Stimulated activated naive CD8-positive, alpha-beta T cell treated with anti-CD3 and anti-CD28 coated beads, Interleukin-15, amount 100 ng/mL, for 72 hours (primary cell): ENCODE data around the gene CDH26.
"Not testable (repeated sequence)": the region's sequence is repeated elsewhere in the genome, so short reads cannot be mapped to it uniquely, and the experiment has no call there.

Experiments
- ATAC-seq: fragments of 150-1000 bp; cut with Tn5 transposase; 2 replicates; pipeline ENCODE4 v1.10.0; 2021; ENCODE audit warnings: mild to moderate bottlenecking, moderate library complexity
- DNase-seq, 2 donors: peaks; one replicate each; pipeline ENCODE4 v3.0.0; 2021 to 2022
- H3K27ac Mint-ChIP-seq, 2 donors: one replicate each; pipeline ENCODE4 v1.8.0; 2022; ENCODE audit warnings: mild to moderate bottlenecking in 2 of 2, mixed read lengths in 2 of 2, moderate library complexity in 2 of 2
- H3K27me3 Mint-ChIP-seq: one replicate; pipeline ENCODE4 v1.8.0; 2022; ENCODE audit warnings: mixed read lengths
- H3K4me1 Mint-ChIP-seq: one replicate; pipeline ENCODE4 v1.8.0; 2022; ENCODE audit warnings: mild to moderate bottlenecking, mixed read lengths
- H3K4me3 Mint-ChIP-seq, 2 donors: one replicate each; pipeline ENCODE4 v1.8.0; 2022; ENCODE audit warnings: mild to moderate bottlenecking in 2 of 2, mixed read lengths in 2 of 2, moderate library complexity in 1 of 2
- H3K9me3 Mint-ChIP-seq, 2 donors: one replicate each; pipeline ENCODE4 v1.8.0; 2022; ENCODE audit warnings: mixed read lengths in 2 of 2

CDH26 gene

DNA sequence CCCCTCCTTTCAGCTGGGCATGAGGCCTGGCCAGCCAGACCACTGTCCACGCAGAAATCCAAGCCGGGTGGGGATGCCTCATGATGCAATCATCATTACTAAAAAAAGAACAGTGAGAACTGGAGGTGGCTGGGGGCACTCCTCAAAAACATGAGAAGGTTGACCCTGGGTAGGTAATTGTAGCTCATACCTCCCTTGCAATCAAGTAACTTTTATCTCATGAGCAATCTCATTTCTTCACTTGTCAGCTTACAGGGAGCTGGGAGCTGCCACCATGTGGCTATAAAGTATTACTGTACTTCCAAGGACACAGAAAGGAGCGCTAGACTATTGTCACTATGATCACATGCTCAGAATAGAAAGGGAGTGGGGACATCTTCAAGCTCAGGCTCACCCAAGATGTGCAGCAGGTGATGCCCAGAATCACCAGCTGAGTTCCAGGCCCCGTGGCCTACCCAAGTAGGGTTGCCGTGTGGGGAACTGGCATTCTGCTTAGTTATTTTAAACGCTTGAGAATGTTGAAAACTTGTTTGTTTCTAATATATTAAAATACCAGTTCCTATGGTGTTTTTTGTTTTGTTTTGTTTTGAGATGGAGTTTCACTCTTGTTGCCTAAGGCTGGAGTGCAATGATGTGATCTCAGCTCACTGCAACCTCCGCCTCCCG, 3.0 kb upstream of the CDH26 start:
- Mint-ChIP-seq H3K9me3 (no peaks in the 10 kb centered on the region), H3K4me1 (no peaks in the 10 kb centered on the region), H3K4me3 (no peak overlapping the region), H3K27ac (no peak overlapping the region), H3K27me3 (no peaks in the 10 kb centered on the region)
- DNase-seq (no peak), ATAC-seq (peak; percentile 49)

DNA sequence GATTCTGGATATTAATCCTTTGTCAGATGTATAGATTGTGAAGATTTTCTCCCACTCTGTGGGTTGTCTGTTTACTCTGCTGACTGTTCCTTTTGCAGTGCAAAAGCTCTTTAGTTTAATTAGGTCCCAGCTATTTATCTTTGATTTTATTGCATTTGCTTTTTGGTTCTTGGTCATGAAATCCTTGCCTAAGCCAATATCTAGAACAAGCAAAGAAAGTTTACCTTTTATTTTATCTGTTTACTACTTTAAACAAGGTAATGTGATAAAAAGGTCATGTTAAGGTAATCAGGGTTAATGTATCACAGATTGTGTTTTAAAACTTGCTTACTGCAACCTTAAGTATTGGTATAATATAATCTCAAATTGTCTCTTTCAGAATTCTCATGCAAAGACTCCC, 655 bp upstream of the CDH26 start:
- DNase-seq, H3K4me3 Mint-ChIP-seq, H3K4me1 Mint-ChIP-seq, H3K9me3 Mint-ChIP-seq, ATAC-seq, H3K27me3 Mint-ChIP-seq, H3K27ac Mint-ChIP-seq: not testable (repeated sequence)

DNA sequence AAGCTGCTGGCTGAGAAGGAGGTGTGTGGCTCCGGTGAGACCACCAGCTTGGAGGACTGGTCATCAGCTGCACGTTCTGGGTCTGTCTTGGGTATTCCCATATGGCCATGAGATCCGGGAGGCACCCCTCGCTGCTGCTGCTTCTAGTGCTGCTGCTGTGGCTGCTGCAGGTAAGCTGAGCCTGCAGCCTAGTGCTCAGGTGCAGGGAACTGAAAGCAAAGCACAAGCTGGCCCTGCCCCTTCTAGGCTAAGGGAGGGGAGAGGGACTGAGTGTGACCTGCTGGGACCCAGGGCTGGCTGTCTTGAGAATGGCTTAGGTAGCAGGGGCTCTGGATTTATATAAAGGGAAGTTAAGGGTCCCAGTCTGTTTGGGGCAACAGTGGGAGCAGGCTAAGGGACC, 403 bp downstream of the CDH26 start:
- no peaks in the 10 kb centered on the region for H3K27me3 Mint-ChIP-seq
- H3K9me3 Mint-ChIP-seq: no peaks in the 10 kb centered on the region
- H3K4me1 Mint-ChIP-seq: no peaks in the 10 kb centered on the region
- no peak overlapping the region for H3K27ac Mint-ChIP-seq
- no peak for DNase-seq
- ATAC-seq: no peak
- no peak overlapping the region for H3K4me3 Mint-ChIP-seq

- no peaks in the 10 kb centered on the region for H3K9me3 Mint-ChIP-seq
- no peak overlapping the region for H3K27ac Mint-ChIP-seq
- H3K4me1 Mint-ChIP-seq: no peaks in the 10 kb centered on the region
- no peak overlapping the region for H3K4me3 Mint-ChIP-seq
- DNase-seq (no peak), ATAC-seq (no peak)
- no peaks in the 10 kb centered on the region for H3K27me3 Mint-ChIP-seq
Measured at GRCh38 chr20:59961423-59961822, 3.2 kb downstream of the CDH26 start.

DNA sequence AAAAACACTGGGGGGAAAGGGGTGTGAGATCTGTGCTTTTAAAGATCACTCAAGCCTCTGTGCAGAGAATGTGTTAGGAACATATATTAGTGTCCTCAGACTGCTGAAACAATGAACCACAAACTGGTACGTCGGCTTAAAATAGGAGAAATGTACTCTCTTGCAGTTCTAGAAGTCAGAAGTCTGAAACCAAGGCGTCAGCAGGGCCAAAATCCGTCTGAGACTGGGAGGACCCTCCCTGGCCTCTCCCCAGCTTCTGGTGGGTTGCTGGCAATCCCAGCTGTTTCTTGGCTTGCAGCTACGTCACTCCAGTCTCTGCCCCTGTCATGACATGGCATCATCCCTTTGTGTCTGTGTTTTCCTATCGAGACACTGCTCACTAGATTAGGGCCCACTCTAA, 3.9 kb downstream of the CDH26 start:
- DNase-seq (no peak), ATAC-seq (no peak)
- no peak overlapping the region for H3K4me3 Mint-ChIP-seq
- H3K27me3 Mint-ChIP-seq: no peaks in the 10 kb centered on the region
- no peak overlapping the region for H3K27ac Mint-ChIP-seq
- H3K4me1 Mint-ChIP-seq: no peaks in the 10 kb centered on the region
- no peaks in the 10 kb centered on the region for H3K9me3 Mint-ChIP-seq

DNA sequence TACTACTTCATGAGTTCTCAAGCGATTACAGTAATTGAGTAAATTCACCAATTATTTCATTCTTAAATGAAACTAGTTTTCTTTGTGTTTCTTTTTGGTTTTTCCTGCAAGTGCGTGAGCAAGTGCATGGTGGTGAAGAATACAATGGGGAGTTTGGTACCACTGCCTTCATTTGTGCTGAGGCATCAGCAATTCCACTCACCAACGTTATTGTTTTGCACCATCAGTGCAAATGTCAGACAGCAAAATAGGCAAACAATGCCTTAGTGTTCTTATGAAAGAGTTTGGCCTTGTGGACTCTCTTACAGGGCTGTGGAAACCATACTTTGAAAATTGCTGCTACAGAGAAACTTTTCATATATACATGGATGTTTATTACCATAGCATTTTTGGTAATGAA, 8.2 kb downstream of the CDH26 start:
- H3K27me3 Mint-ChIP-seq: no peaks in the 10 kb centered on the region
- no peaks in the 10 kb centered on the region for H3K4me1 Mint-ChIP-seq
- H3K4me3 Mint-ChIP-seq: no peak overlapping the region
- no peak overlapping the region for H3K27ac Mint-ChIP-seq
- no peak for ATAC-seq
- DNase-seq: no peak
- H3K9me3 Mint-ChIP-seq: no peaks in the 10 kb centered on the region

- no peak overlapping the region for H3K27ac Mint-ChIP-seq
- no peak for DNase-seq
- ATAC-seq: no peak
- no peaks in the 10 kb centered on the region for H3K9me3 Mint-ChIP-seq
- H3K4me3 Mint-ChIP-seq: no peak overlapping the region
- no peaks in the 10 kb centered on the region for H3K27me3 Mint-ChIP-seq
- H3K4me1 Mint-ChIP-seq: no peaks in the 10 kb centered on the region
Measured at GRCh38 chr20:59971428-59971827, 13.2 kb downstream of the CDH26 start.

- H3K9me3 Mint-ChIP-seq: no peaks in the 10 kb centered on the region
- DNase-seq (no peak), ATAC-seq (no peak)
- H3K4me3 Mint-ChIP-seq: no peak overlapping the region
- H3K27me3 Mint-ChIP-seq: no peaks in the 10 kb centered on the region
- no peaks in the 10 kb centered on the region for H3K4me1 Mint-ChIP-seq
- H3K27ac Mint-ChIP-seq: peak overlapping the region in 1 of 2 donors; percentile 8
Measured at GRCh38 chr20:59972037-59972801, 14.0 kb downstream of the CDH26 start.

DNA sequence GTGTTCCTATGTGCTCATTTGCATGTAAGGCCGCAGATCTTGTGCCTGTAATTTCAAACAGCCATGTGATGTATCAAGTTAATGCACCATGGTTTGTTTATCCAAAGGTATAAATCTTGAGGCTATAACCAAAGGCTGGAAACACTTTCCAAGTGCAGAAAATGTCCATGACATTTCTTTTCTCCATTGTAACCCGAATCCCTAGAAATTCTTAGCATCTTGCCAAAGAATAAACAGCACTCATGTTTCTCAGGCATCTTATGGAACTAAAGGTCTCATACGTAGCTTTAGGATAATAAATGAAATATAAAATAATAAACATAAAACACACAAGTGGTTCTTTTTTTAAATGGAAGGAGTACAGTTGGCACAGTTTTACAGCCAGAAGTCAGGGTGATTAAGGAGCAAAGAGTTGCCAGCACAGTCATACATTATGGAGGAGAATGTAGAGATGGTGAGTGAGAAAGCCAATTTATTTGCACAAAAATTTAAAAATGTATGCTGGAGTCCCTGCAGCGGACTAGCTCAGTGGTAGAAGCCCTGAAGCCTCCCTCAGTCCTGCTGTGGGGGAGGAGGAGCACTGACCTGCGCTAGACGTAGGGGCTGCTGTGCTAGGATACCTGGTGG, 18.0 kb downstream of the CDH26 start:
- no peak overlapping the region for H3K4me3 Mint-ChIP-seq

DNA sequence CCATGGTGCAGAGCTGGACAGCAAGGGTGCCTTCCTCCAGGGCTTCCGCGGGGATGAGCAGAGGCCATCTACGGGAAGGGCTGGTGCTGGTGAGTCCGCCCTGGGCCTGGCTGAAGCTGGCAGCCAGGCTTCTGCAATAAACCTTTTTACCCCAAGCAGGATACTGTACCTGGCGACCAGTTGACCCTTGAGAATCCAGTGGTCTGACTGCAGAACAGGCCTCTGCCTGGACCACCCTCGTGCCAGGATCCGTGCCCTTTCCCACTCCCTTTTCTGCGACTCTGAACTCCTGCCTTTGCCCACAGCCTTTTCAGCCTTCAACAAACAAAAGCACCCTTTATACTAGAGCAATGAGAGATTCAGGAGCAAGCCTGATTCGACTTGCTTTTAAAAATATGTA, 18.9 kb downstream of the CDH26 start:
- Mint-ChIP-seq H3K27ac (no peak overlapping the region), H3K4me1 (no peaks in the 10 kb centered on the region), H3K4me3 (no peak overlapping the region), H3K9me3 (no peaks in the 10 kb centered on the region), H3K27me3 (no peaks in the 10 kb centered on the region)
- no peak for ATAC-seq
- DNase-seq: no peak

More for the DNA sequence above, 18.0 kb downstream of the CDH26 start:
- Mint-ChIP-seq H3K4me1 (no peaks in the 10 kb centered on the region), H3K27me3 (no peaks in the 10 kb centered on the region), H3K27ac (no peak overlapping the region), H3K9me3 (no peaks in the 10 kb centered on the region)
- ATAC-seq (no peak), DNase-seq (no peak)

- no peak overlapping the region for H3K27ac Mint-ChIP-seq
- no peaks in the 10 kb centered on the region for H3K4me1 Mint-ChIP-seq
- no peak for DNase-seq
- no peaks in the 10 kb centered on the region for H3K27me3 Mint-ChIP-seq
- ATAC-seq: no peak
- H3K4me3 Mint-ChIP-seq: no peak overlapping the region
- no peaks in the 10 kb centered on the region for H3K9me3 Mint-ChIP-seq
Measured at GRCh38 chr20:59983076-59983475, 24.9 kb downstream of the CDH26 start.

DNA sequence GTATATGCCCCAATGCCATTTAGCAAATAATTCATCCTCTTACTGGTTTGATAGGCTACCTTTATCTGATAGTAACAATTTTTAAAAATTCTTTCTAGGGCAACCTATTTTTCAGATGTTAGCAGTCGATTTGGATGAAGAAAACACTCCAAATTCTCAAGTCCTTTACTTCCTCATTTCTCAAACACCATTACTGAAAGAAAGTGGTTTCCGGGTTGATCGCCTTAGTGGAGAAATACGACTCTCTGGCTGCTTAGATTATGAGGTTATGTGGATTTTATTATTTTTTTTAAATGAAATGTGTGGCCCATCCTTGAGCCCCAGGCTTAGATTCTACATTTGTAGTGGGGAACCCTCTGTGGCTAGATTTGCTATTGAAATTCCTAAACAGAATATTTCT, 26.3 kb downstream of the CDH26 start:
- Mint-ChIP-seq H3K27me3 (no peaks in the 10 kb centered on the region), H3K9me3 (no peaks in the 10 kb centered on the region), H3K27ac (no peak overlapping the region), H3K4me3 (no peak overlapping the region), H3K4me1 (no peaks in the 10 kb centered on the region)
- DNase-seq (no peak), ATAC-seq (no peak)

- Mint-ChIP-seq H3K9me3 (no peaks in the 10 kb centered on the region), H3K27ac (no peak overlapping the region), H3K27me3 (no peaks in the 10 kb centered on the region), H3K4me1 (no peaks in the 10 kb centered on the region), H3K4me3 (no peak overlapping the region)
- no peak for DNase-seq
- ATAC-seq: no peak
Measured at GRCh38 chr20:59985164-59985563, 26.9 kb downstream of the CDH26 start.

DNA sequence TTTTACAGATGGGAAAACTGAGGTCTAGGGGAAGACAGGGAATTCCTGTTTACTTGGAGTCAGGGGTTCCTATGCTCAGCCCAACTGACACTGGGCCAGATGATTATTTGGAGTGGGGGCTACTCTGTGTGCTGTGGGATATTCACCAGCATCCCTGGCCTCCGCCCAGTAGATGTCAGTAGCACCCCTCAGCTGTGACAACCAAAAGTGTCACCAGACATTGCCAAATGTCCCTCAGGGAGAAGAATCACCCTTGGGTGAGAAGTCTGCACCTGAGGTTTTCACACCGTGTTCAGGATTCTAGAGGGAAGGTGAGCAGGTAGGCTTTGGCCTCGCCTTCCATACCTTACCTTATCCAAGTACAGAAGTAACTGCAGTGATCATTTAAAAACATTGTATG, 27.6 kb downstream of the CDH26 start:
- peak; percentile 49 for ATAC-seq
- Mint-ChIP-seq H3K9me3 (no peaks in the 10 kb centered on the region), H3K27ac (no peak overlapping the region), H3K4me1 (no peaks in the 10 kb centered on the region), H3K27me3 (no peaks in the 10 kb centered on the region), H3K4me3 (no peak overlapping the region)
- peak in 1 of 2 donors; percentile 3 for DNase-seq

GRCh38 chr20:59987135-59987534, 28.9 kb downstream of the CDH26 start:
- H3K4me1 Mint-ChIP-seq: no peaks in the 10 kb centered on the region
- ATAC-seq (no peak), DNase-seq (no peak)
- no peak overlapping the region for H3K4me3 Mint-ChIP-seq
- no peaks in the 10 kb centered on the region for H3K27me3 Mint-ChIP-seq
- H3K27ac Mint-ChIP-seq: no peak overlapping the region
- H3K9me3 Mint-ChIP-seq: no peaks in the 10 kb centered on the region

DNA sequence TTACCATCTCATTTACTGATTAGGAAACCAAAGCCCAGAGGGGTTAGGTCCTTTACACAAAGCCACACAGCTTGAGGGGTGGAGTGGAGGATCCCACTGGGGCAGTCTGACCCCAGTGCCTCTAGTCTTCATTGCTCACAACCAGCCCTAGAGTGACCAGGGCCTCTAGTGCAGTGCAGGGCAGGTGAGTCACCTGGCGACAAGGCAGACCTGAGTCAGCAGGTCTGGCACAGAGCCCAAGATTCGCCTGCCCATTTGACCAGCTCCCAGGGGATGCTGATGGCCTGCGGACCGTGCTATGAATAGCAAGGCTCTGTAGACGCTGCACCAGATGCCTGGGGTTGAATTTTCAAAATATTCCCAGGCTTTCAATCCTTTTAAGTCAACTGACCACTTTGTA, 29.9 kb downstream of the CDH26 start:
- ATAC-seq (no peak), DNase-seq (no peak)
- Mint-ChIP-seq H3K9me3 (no peaks in the 10 kb centered on the region), H3K27ac (no peak overlapping the region), H3K4me3 (no peak overlapping the region), H3K4me1 (no peaks in the 10 kb centered on the region), H3K27me3 (no peaks in the 10 kb centered on the region)
